ENCODE results near the gene SLC38A6. TPM values are rescaled to one million over a fixed set of nuclear protein-coding genes. Genes with fewer than 3 reads are reported as not detected.

Gene SLC38A6
- total and polyA plus RNA-seq, 10 of the 15 experiments (the other 5 are each of a cell fraction or from before 2014, with no cell fraction given) = 2.0 to 7.0 (median 3.7) TPM

- H3K27ac ChIP-seq (ENCODE audit: control insufficient read depth, insufficient read depth) = no peak overlapping the region
Observed at GRCh38 chr14:60944204-60944603, 36.8 kb upstream of the SLC38A6 start.

More at GRCh38 chr14:60944204-60944603, 36.8 kb upstream of the SLC38A6 start:
- no peak overlapping the region for H3K4me2 ChIP-seq (ENCODE audit: control insufficient read depth, insufficient read depth)
- in situ Hi-C loops (cut with MboI) (no loop called here), intact Hi-C loops (cut with micrococcal nuclease; ENCODE audit: unreplicated experiment) (no loop called here)
- H3K27me3 ChIP-seq (replicated peaks in 1 of 2; ENCODE audit: control insufficient read depth in 2 of 2, insufficient read depth in 2 of 2, low read length in 1 of 2) = no peaks in the 10 kb centered on the region
- no peaks in the 10 kb centered on the region for H3K36me3 ChIP-seq (ENCODE audit: control insufficient read depth in 2 of 2, insufficient read depth in 2 of 2, low read length in 1 of 2)
- H3K4me3 ChIP-seq = no peak overlapping the region
- FAIRE-seq (no peak), ATAC-seq (no peak), DNase-seq (ENCODE audit: low read depth, low spot score) (no peak)
- H3K9me3 ChIP-seq (replicated peaks; ENCODE audit: control insufficient read depth, insufficient read depth, low read length) = no peaks in the 10 kb centered on the region
- H3K9ac ChIP-seq (ENCODE audit: control insufficient read depth, insufficient read depth, low read length) = no peak overlapping the region
- ChIA-PET RAD21 (ENCODE audit: unreplicated experiment) (no interaction called here), CTCF (no interaction called here), POLR2A (no interaction called here), SMC1A (ENCODE audit: uncharacterized antibody, unreplicated experiment) (interaction anchor here (1.6 kb wide), 1 partner anchor 13 kb away, joined by 4 read pairs; no protein-coding TSS in a partner anchor)
- H2AFZ ChIP-seq (ENCODE audit: control insufficient read depth, low read depth, low read length) = no peak overlapping the region
- H3K79me2 ChIP-seq (ENCODE audit: control insufficient read depth, insufficient read depth, low read length) = no peaks in the 10 kb centered on the region
- WGBS (ENCODE audit: insufficient coverage, insufficient replicate concordance, low lambda C conversion rate, missing lambda C conversion rate) = 93% methylated on average over 4 of the region's 4 CpGs
- H4K20me1 ChIP-seq (ENCODE audit: control insufficient read depth, insufficient read depth) = no peaks in the 10 kb centered on the region
- H3K4me1 ChIP-seq (ENCODE audit: control insufficient read depth, insufficient read depth, low read length) = no peaks in the 10 kb centered on the region
- TF ChIP-seq NKRF (conservative IDR thresholded peaks at IDR 0.05) = no peak
- TF ChIP-seq RELA (IDR thresholded peaks at IDR 0.05; ENCODE audit: borderline replicate concordance, partially characterized antibody) = no peak
- TF ChIP-seq PBX3 (IDR thresholded peaks at IDR 0.05; ENCODE audit: insufficient replicate concordance, low read depth, low read length) = no peak
- TF ChIP-seq RBBP5 (conservative IDR thresholded peaks at IDR 0.05) = no peak
- TF ChIP-seq ELK1 (IDR thresholded peaks at IDR 0.05; ENCODE audit: low read depth, low read length) = no peak
- no peak for TF ChIP-seq RUNX3 (IDR thresholded peaks at IDR 0.05; ENCODE audit: low read length)
- no peak for TF ChIP-seq HSF1 (IDR thresholded peaks at IDR 0.05; ENCODE audit: low read depth, low read length)
- TF ChIP-seq MYB (IDR thresholded peaks at IDR 0.05; ENCODE audit: borderline replicate concordance, low read depth, low read length) = no peak
- BruUV-seq (replicated peaks) = no TSS peak
